HG03439 (cell line): ENCODE measurements around the gene UXS1.

ENCODE experiments used
- ATAC-seq: cut with Tn5 transposase; IDR thresholded peaks from one replicate; pipeline ENCODE4 v1.9.1; 2021; ENCODE audit warnings: mild to moderate bottlenecking, moderate library complexity; ENCODE audit not compliant: unreplicated experiment

UXS1 gene

DNA sequence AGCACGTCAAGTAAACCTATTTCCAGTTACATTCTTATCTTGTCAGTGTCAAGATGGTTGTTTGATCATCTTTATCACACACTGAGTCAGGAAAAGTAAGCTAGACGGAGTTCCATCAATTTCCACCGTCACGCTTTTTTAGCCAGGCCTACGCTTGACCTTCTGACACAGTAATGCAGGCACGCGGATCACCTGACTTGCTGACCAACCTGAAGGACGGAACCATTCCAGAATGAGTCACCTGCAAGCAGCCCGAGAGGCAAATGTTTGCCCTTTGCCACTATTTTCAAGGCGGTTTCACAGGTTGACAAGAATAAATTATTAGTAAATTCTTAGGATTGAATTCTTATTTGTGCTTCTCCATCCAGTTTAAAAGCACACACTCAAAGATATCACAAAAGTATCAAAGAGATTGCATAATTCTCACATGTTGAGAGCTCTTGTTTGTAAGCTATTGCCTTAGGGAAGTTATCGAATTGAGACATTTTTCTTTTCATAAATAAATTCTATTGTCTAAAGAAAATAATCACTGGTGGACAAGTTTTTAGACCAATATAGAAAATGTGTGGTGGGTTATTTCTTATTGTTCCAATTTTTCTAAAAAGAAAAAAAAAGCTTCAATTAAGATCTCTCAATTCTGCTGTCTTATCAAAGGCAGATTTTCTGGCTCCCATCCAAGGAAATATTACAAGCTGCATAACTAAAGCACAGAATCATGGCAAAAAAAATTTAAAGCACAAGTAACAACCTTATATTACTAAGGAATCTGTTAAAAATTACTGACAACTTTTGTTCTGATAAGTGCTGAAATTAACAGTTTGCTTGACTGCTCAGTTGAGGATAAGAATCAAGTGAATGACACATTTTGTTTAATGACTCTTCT lies 31.9 kb downstream of the UXS1 start:
- no peak for ATAC-seq

- ATAC-seq = no peak
Measured at GRCh38 chr2:106161341-106161740, 32.8 kb downstream of the UXS1 start.

GRCh38 chr2:106160786-106161261 lies 33.3 kb downstream of the UXS1 start:
- no peak for ATAC-seq

DNA sequence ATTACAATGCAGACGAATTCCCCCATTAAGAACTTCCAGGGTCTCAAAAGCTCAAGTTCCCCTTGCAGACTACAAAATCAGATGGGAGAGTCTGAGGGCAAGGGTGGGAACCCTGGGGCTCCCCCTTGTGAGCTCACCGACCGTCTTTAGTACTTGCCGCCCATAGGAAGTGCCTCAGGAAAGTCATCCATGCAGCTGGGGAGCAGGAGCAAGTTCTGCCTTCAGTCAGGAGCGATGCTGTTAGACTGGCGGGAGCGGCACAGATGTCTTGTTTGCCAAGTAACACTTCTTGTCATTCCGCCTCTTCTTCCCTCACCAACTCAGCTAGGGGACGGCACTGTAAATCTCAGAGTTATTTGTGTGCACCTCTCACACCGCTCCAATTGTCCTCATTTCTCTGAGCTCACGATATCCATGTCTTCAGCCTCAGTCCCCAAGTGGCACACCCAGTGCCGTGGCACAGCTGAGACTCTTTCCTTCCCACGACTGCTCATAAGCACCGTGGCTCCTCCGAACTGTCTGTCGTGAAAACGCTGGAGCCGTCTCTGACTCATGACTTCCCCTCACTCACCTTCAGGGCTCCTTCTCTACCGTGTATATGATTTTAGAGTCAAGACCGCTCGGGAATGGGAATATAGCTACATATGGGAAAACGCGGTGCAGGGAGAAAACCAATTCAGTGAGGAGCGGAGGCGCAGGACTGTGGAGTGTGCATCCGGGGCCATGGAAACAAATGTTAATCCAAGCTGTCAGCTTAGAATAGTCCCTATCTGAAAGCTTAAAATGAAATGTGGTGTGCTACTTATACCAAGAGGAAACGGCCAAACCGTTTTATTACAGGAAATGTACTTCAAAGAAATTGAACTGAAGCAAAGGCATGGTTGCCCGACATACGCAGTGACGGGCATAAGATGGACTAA lies 34.0 kb downstream of the UXS1 start:
- ATAC-seq = no peak

DNA sequence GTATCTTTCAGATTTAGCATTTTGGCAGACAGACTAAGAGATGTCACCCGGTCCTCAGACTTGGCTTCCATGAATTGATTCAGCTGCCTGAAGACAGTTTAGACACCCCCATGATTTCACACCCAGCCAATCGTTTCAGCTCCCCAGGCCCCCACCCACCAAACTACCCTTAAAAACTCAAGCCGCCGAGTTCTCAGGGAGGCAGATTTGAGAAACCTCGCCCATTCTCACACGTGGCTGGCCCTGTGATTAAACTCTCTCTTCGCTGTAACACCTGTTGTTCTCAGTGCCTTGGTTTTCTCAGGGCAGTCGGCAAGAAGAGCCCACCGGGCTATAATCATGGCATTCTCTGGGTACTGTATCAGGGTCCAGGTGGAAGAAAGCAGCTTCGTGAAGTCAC lies 35.2 kb downstream of the UXS1 start:
- no peak for ATAC-seq

GRCh38 chr2:106158131-106158530 lies 36.0 kb downstream of the UXS1 start:
- no peak for ATAC-seq

DNA sequence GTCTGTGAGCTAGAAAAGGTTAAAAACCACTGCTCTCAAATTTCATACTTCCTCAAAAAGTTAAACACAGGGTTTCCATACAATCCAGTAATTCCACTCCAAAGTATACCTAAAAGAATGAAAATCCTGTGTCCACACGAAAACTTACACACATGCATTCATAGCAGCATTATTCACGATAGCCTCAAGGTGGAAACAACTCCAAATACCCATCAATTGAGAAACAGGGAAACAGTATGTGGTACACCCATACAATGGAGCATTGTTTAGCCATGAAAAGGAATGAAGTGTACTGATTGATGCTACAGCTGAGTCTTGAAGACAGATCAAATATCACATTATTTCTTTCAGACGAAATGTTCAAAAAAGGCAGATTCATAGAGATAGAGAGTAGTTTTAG lies 36.7 kb downstream of the UXS1 start:
- no peak for ATAC-seq

DNA sequence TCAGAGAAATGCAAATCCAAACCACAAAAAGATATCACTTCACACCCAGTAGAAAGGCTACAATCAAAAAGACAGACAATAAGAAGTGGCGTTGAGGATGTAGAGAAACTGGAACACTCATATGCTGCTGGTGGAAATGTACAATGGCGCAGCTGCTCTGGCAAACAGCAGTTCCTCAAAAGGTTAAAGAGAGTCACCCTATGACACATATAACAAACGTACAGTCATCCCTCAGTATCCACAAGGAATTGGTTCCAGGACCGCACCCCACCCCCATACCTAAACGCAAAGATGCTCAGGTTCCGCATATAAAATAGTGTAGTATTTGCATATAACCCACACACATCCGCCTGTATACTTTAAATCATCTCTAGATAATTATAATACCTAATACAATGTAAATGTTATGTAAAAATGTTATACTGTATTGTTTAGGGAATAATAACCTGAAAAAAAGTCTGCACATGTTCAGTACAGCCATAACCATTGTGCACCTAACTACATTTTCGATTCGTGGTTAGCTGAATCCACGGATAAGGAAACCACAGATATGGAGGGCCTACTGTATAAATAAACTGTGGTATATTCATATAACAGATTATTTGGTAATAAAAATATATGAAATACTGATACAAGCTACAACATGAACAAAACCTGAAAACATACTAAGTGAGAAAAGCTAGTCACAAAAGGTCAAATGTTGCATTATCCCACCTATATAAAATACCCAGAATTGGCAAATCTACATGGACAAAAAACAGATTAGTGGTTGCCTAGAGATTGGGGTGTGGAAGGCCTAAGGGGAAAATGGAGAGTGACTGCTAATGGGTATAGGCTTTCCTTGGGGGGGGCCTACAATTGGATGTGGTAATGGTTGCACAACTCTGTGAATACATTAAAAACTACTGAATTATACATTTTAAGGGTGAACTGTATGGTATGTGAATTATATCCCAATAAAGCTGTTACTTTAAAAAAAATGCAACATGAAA lies 37.5 kb downstream of the UXS1 start:
- ATAC-seq = no peak

- ATAC-seq = no peak
Measured at GRCh38 chr2:106153781-106154180, 40.3 kb downstream of the UXS1 start.

- no peak for ATAC-seq
Measured at GRCh38 chr2:106147665-106148064, 46.4 kb downstream of the UXS1 start.

DNA sequence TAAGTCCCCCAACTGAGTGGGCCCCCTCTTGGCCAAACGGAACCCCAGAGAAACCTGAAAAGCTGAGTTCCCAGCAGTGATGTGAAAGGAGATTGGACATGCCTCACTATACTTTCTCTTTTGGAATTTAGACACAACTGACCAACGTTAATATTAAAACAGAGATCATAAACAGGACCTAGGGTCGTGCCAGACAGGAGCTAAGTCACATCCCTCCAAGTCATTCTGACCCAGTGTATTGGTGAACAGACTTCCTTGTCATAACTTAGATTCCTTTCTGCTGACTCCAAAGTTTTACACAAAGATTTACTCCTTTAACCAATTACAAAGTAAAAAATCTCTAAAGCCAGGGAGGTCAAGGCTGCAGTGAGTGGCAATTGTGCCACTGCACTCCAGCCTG lies 46.9 kb downstream of the UXS1 start:
- ATAC-seq = no peak

- peak; percentile 38 for ATAC-seq
Measured at GRCh38 chr2:106144621-106145331, 49.3 kb downstream of the UXS1 start.

- ATAC-seq = no peak
Measured at GRCh38 chr2:106143495-106144215, 50.4 kb downstream of the UXS1 start.

GRCh38 chr2:106142683-106143082 lies 51.4 kb downstream of the UXS1 start:
- ATAC-seq = no peak

- ATAC-seq = no peak
Measured at GRCh38 chr2:106140913-106141312, 53.2 kb downstream of the UXS1 start.

- no peak for ATAC-seq
Measured at GRCh38 chr2:106140113-106140512, 54.0 kb downstream of the UXS1 start.

DNA sequence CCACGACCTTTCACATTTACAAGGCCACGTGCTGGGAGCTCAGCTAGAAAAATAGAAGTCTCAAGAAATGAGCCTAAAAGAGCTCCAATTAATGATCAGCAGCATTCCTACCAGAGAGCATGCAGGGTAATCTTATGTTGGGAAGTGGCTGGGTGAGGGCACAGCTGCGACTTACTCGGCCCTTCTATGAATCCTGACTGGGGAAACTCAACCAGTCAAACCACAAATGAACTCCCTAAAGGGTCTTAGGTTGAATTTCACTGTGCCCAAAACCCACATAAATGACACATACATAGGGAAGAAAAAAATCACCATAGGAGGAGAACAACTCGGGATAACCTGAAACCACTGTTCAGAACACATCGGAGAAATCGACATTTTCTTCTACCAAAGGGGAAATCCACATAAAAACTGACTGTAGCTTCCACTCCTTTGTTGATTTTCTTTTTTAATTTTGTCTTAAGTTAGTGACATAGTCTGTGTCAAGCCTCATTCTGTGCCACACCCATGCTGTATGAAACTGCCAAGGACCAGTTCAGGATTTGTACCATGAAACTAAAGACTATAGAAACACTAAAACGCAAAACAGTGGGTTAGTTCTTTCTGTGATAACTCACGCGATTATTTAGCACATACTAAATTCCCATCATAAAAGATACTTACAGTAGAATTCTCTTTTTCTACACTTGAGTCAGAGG lies 54.7 kb downstream of the UXS1 start:
- ATAC-seq = no peak

- ATAC-seq = no peak
Measured at GRCh38 chr2:106138543-106139237, 55.4 kb downstream of the UXS1 start.
